Upper lobe of left lung (tissue), 4 donors: ENCODE measurements around the gene LRG1.

ENCODE experiments used
- CTCF ChIP-seq, 6 experiments: fragments of 450-650 bp in 4 of 6; fragments of 200-600 bp in 2 of 6; sonication (generic) in 2 of 6; IDR thresholded peaks; one replicate each; pipeline ENCODE4 v1.5.1; 2016 to 2019; ENCODE audit warnings: antibody characterized with exemption in 6 of 6
- POLR2A ChIP-seq, 4 donors: fragments of 450-650 bp; IDR thresholded peaks; one replicate each; pipeline ENCODE4 v1.5.1; 2016 to 2017; ENCODE audit warnings: antibody characterized with exemption in 4 of 4, mild to moderate bottlenecking in 2 of 4

GRCh38 chr19:4516199-4516938, 23.5 kb downstream of the LRG1 start:
- TF ChIP-seq CTCF (IDR thresholded peaks at IDR 0.05) (no peak), POLR2A (IDR thresholded peaks at IDR 0.05) (no peak)
